C4-2B (cell line): ENCODE measurements around the gene LMF1.

Experiments
- H3K27ac ChIP-seq: fragments of 450-650 bp; 2 replicates; pipeline ENCODE4 v1.5.1; 2017
- CTCF ChIP-seq: fragments of 450-650 bp; conservative IDR thresholded peaks from 2 replicates; pipeline ENCODE4 v1.5.1; 2017; ENCODE audit warnings: mild to moderate bottlenecking
- ZFX ChIP-seq: fragments of 450-650 bp; IDR thresholded peaks from 2 replicates; pipeline ENCODE4 v1.6.1; 2017

The LMF1 gene

DNA sequence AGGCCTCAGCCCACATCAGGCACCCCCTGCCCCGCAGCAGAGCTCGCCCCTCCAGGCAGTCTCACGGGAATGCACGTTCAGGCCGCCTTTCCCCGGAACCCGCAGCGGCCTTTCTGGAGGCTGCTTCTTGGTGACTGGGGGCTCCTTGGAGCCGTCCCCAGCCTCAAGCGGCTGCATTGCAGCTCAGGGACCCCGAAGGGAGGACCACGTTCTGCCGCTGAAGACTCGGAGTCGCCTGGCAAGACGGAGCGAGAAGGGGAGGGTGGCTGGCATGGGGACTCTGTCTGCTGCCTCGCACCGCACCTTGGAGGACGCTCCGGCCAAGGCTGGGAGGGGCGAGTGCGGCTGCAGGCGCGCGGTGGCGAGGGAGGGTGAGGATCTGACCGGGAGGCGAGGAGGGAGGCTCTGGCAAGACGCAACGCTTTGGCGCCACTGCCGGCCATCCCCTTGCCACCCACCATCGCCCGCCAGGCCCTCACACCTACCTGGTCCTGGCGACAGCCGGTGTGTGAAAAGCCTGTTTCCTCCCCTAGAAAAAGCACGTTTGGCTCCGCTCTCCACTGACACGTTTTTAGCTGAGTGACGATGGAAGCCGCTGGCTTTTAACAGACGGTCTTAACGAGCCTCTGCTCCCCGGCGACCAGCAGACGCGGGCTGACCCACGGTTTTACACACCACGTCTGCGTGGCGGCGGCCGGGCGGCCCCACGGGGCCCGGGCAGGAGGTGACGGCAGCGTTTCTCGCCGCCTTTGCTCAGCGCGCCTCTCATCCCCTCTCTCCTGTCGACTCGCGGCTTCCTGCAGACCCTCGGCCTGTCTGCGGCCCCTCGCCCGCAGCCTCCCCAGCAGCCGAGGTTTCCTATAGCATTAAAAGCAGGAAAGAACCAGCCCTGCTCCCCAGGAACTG is 153.5 kb downstream of the LMF1 start:
- TF ChIP-seq CTCF: no peak
- no peak for TF ChIP-seq ZFX
- no peak overlapping the region for H3K27ac ChIP-seq

- no peak for TF ChIP-seq ZFX
- TF ChIP-seq CTCF: no peak
- H3K27ac ChIP-seq: no peak overlapping the region
Measured at GRCh38 chr16:815861-816260, 154.9 kb downstream of the LMF1 start.

DNA sequence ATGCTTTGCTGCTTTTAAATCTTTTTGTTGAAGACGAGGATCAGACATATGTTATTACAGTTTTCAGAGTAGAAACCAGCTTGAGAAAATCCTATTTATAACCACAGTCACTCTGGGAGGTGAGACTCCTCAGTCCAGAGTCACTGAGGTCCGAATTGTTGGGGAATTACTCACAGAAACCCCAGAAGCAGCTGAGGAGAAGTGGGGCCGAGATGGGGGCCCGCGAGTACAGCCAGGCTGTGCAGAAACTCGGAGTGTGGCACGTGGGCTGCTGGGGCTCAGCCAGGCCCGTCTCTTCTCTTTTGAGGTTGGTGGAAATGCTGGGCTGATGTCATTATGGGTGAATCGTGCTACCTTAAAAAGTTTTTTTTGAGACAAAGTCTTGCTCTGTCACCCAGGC is 155.8 kb downstream of the LMF1 start:
- H3K27ac ChIP-seq: no peak overlapping the region
- TF ChIP-seq CTCF: no peak
- TF ChIP-seq ZFX: no peak

DNA sequence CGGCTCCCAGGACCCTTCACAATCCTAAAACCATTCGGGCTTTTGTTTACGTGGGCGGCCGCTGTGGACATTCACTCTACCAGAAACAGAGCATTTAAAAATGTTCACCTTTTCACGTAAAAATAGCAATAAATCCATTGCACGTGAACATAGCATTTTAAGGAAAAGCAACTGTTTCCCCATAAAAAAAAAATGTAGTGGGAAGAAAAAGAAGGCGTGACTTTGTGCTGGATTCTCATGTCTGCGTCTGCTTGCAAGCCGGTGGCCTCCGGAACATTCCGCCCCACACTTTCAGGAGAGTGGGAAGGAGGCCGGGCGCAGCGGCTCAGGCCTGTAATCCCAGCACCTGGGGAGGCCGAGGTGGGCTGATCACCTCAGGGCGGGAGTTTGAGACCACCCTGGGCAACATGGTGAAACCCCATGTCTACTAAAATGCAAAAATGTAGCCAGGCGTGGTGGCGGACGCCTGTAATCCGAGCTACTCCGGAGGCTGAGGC is 156.8 kb downstream of the LMF1 start:
- no peak; the same call in 1 of the 2 replicates for TF ChIP-seq CTCF
- TF ChIP-seq ZFX: no peak
- H3K27ac ChIP-seq: no peak overlapping the region

DNA sequence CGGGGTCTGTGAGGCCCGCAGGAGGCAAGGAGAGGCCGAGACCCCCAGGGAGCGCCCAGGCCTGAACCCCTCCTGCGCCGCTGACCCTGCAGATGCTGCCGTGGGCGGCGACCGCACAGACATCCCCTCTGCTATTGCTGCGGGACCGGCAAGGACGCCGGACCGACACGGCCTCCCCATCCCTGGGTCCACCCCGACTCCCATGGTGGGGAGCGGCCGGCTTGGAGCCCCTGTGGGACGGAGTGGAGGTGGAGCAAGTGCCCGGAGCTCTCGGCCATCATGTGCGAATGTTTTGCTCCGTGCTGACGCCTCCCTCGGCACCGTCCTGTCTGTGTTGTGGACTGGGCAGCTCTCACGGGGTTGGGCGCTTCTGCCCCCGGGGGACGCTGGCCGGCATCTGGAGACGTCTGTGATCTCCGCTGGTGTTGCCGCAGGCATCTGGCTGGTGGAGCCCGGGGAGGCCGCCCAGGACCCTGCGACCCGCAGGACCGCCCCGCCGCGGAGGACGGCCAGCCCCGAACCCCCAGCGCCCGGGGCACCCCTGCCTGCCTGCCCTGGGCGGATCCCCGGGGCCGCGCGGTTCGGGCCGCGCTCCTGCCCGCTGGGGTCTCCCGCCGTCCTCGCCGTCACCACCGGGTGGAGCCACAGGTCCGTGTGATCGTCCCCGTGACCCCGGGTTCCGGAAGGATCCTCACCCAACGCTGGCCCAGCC is 157.4 kb downstream of the LMF1 start:
- no peak for TF ChIP-seq ZFX
- peak; percentile 82 for TF ChIP-seq CTCF
- H3K27ac ChIP-seq: no peak overlapping the region

- peak overlapping the region; percentile 89 for H3K27ac ChIP-seq
- TF ChIP-seq ZFX (no peak), CTCF (no peak)
Measured at GRCh38 chr16:808085-808386, 162.7 kb downstream of the LMF1 start.

- peak overlapping the region; percentile 89 for H3K27ac ChIP-seq
- TF ChIP-seq CTCF (no peak), ZFX (peak; percentile 60; the same call in 1 of the 2 replicates)
Measured at GRCh38 chr16:807347-808084, 163.3 kb downstream of the LMF1 start.
